HEK293T (cell line): ENCODE measurements around the gene CCDC32.

Experiments used
- CTCF ChIA-PET: fragments of 350-600 bp; formaldehyde crosslinking; extraction: SDS; loops from one replicate; lab custom pipeline; 2021; ENCODE audit warnings: antibody characterized with exemption, inconsistent platforms; lab: Yijun Ruan, JAX
- POLR2A ChIA-PET: fragments of 350-600 bp; formaldehyde crosslinking; extraction: SDS; loops from one replicate; lab custom pipeline; 2020; ENCODE audit warnings: antibody characterized with exemption, inconsistent platforms; lab: Yijun Ruan, JAX
- DNase-seq: peaks from one replicate; pipeline ENCODE4 v3.0.0; 2012; ENCODE audit warnings: mixed read lengths; ENCODE audit errors: extremely low spot score
- ARNT ChIP-seq: fragments of 450-650 bp; IDR thresholded peaks from 2 replicates; pipeline ENCODE4 v1.6.1; 2017; ENCODE audit warnings: mild to moderate bottlenecking
- BHLHE40 ChIP-seq: fragments of 450-650 bp; IDR thresholded peaks from 2 replicates; pipeline ENCODE4 v1.6.1; 2016; ENCODE audit warnings: mild to moderate bottlenecking, moderate library complexity, borderline replicate concordance
- CTBP1 ChIP-seq: fragments of 450-650 bp; IDR thresholded peaks from 2 replicates; pipeline ENCODE4 v1.6.1; 2016; ENCODE audit warnings: borderline replicate concordance
- ELF4 ChIP-seq: fragments of 450-650 bp; IDR thresholded peaks from 2 replicates; pipeline ENCODE4 v1.6.1; 2017; ENCODE audit warnings: antibody characterized with exemption
- FOXA1 ChIP-seq: fragments of 450-650 bp; IDR thresholded peaks from 2 replicates; pipeline ENCODE4 v1.6.1; 2016; ENCODE audit warnings: mild to moderate bottlenecking
- FOXK2 ChIP-seq: fragments of 450-650 bp; IDR thresholded peaks from 2 replicates; pipeline ENCODE4 v1.6.1; 2016; ENCODE audit warnings: mild to moderate bottlenecking
- FOXM1 ChIP-seq: fragments of 450-650 bp; IDR thresholded peaks from 2 replicates; pipeline ENCODE4 v1.6.1; 2017; ENCODE audit warnings: mild to moderate bottlenecking, borderline replicate concordance
- HDGF ChIP-seq: fragments of 450-650 bp; IDR thresholded peaks from 2 replicates; pipeline ENCODE4 v1.6.1; 2017; ENCODE audit warnings: antibody characterized with exemption, borderline replicate concordance
- L3MBTL2 ChIP-seq: fragments of 450-650 bp; conservative IDR thresholded peaks from 2 replicates; pipeline ENCODE4 v1.6.1; 2016; ENCODE audit warnings: mild to moderate bottlenecking
- LEF1 ChIP-seq: fragments of 450-650 bp; IDR thresholded peaks from 2 replicates; pipeline ENCODE4 v1.6.1; 2017; ENCODE audit warnings: mild to moderate bottlenecking, borderline replicate concordance
- NFRKB ChIP-seq: fragments of 450-650 bp; IDR thresholded peaks from 2 replicates; pipeline ENCODE4 v1.6.1; 2016; ENCODE audit warnings: mild to moderate bottlenecking, moderate library complexity
- SP1 ChIP-seq: fragments of 450-650 bp; IDR thresholded peaks from 2 replicates; pipeline ENCODE4 v1.6.1; 2017
- SUZ12 ChIP-seq: fragments of 450-650 bp; IDR thresholded peaks from 2 replicates; pipeline ENCODE4 v1.6.1; 2016; ENCODE audit warnings: mild to moderate bottlenecking
- TARDBP ChIP-seq: fragments of 450-650 bp; IDR thresholded peaks from 2 replicates; pipeline ENCODE4 v1.6.1; 2016
- ZNF384 ChIP-seq: fragments of 450-650 bp; IDR thresholded peaks from 2 replicates; pipeline ENCODE4 v1.6.1; 2016
- TF ChIP-seq, protein P1 (sequence below): fragments of 450-650 bp; IDR thresholded peaks from 2 replicates; pipeline ENCODE4 v1.6.1; 2016

CCDC32 gene

GRCh38 chr15:40545457-40545856 is 19.4 kb downstream of the CCDC32 start:
- CTCF ChIA-PET = no interaction called here
- POLR2A ChIA-PET = interaction anchor here (1.3 kb wide), 1 partner anchor 24 kb away, joined by 4 read pairs; the partner anchor contains the start of gene RPUSD2
- no peak for TF ChIP-seq ZNF384
- TF ChIP-seq NFRKB = no peak
- TF ChIP-seq TARDBP = no peak
- TF ChIP-seq ARNT = no peak
- TF ChIP-seq FOXK2 = no peak
- no peak for TF ChIP-seq ELF4
- TF ChIP-seq LEF1 = no peak
- no peak for TF ChIP-seq FOXA1
- TF ChIP-seq L3MBTL2 = no peak
- TF ChIP-seq, protein P1, sequence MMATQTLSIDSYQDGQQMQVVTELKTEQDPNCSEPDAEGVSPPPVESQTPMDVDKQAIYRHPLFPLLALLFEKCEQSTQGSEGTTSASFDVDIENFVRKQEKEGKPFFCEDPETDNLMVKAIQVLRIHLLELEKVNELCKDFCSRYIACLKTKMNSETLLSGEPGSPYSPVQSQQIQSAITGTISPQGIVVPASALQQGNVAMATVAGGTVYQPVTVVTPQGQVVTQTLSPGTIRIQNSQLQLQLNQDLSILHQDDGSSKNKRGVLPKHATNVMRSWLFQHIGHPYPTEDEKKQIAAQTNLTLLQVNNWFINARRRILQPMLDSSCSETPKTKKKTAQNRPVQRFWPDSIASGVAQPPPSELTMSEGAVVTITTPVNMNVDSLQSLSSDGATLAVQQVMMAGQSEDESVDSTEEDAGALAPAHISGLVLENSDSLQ = no peak
- TF ChIP-seq CTBP1 = no peak
- no peak for TF ChIP-seq HDGF
- TF ChIP-seq BHLHE40 = no peak
- no peak for DNase-seq

DNA sequence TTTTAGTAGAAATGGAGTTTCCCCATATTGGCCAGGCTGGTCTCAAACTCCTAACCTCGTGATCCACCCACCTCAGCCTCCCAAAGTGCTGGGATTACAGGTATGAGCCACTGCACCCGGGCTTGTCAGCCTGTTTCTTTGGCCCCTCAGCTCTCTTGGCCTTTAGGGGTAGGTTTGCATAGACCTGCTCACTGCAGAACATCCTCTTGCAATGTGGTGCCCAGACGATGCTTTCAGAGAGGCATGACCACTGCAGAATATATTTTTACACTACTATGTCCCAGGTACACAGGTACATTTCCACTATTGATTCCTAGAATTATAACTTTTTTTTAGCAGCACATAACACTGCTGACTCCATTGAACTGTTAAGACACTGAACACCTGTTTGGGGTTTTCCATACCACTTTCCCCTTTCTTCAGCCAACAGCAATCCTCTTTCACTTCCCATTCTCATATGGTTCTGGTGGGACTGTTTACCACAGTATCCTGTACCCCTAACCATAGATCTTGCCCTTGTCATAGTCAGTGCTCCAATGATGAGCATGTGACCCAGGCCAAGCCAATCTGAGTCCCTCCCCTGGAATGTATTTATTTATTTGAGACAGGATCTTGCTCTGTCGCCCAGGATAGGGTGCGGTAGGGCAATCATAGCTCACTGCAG is 21.1 kb downstream of the CCDC32 start:
- TF ChIP-seq L3MBTL2 = no peak
- no peak for TF ChIP-seq FOXM1
- no peak for TF ChIP-seq SUZ12
- POLR2A ChIA-PET = no interaction called here
- DNase-seq = no peak
- CTCF ChIA-PET = no interaction called here

DNA sequence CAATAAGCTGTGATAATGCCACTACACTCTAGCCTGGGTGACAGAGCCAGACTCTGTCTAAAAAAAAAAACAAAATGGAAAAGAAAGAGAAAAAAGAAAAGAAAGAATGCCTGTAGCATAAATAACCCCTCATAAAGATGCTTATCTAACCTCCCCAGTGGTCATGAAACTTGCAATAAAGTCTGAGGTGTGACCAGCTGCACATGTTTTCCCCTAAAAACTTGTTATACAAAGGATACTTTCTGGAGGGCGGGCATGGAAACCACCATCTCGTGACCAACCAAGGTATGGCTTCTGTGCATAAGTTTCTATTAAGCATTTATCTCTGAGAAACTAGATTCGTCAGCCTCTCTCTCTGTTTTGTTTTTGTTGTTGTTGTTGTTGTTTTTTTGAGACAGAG is 21.8 kb downstream of the CCDC32 start:
- ChIA-PET CTCF (no interaction called here), POLR2A (no interaction called here)
- DNase-seq = no peak
- TF ChIP-seq HDGF (no peak), LEF1 (no peak), FOXA1 (no peak), ARNT (no peak), FOXM1 (no peak), FOXK2 (no peak), SUZ12 (no peak), CTBP1 (no peak), ZNF384 (no peak), BHLHE40 (no peak), SP1 (no peak), TARDBP (no peak)
- TF ChIP-seq, protein P1 = no peak

DNA sequence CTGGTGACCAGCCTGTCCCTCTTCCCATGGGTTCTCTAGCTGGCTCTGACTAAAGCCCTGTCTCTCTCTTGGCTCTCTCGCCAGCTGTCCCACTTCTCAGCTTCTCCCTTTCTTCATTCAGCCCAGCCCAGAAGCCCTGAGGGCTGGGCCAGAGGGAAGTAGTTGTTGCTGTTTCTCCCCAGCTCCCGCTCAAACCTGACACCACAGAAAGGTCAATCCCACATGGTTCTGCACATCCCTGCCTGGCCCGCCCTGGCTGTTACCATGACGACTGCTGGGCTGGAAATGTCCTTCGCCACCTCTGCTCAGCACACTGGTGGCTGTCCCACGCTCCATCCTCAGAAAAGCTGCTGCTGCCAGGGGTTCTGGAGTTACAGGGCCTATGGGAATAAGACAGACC is 25.9 kb downstream of the CCDC32 start:
- TF ChIP-seq L3MBTL2 = no peak
- TF ChIP-seq FOXM1 = no peak
- ChIA-PET CTCF (no interaction called here), POLR2A (no interaction called here)
- no peak for DNase-seq

- POLR2A ChIA-PET = interaction anchor here (1.1 kb wide), 1 partner anchor 28 kb away, joined by 3 read pairs; the partner anchor contains the start of gene CCDC32
- CTCF ChIA-PET = no interaction called here
These were observed 28.3 kb downstream of the CCDC32 start for GRCh38 chr15:40536501-40536900.

DNA sequence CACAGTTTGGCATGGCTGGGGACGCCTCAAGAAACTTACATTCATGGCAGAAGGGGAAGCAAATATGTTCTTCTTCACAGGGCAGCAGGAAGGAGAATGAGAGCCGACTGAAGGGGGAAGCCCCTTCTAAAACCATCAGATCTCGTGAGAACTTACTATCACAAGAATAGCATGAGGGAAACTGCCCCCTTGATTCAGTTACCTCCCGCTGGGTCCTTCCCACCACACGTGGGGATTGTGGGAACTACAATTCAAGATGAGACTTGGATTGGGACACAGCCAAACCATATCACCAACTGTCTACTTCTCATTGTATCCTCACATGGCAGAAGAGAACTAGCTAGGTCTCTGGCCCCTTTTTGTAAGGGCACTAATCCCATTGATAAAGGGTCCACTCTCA is 30.5 kb downstream of the CCDC32 start:
- DNase-seq = no peak
- POLR2A ChIA-PET = no interaction called here
- TF ChIP-seq HDGF = no peak
- TF ChIP-seq ELF4 = no peak
- no peak for TF ChIP-seq ARNT
- TF ChIP-seq, protein P1 = no peak
- no peak for TF ChIP-seq FOXM1
- no peak for TF ChIP-seq SP1
- no peak for TF ChIP-seq L3MBTL2
- TF ChIP-seq SUZ12 = no peak
- no peak for TF ChIP-seq NFRKB
- no peak for TF ChIP-seq LEF1
- TF ChIP-seq TARDBP = no peak
- TF ChIP-seq BHLHE40 = no peak
- CTCF ChIA-PET = no interaction called here

More at GRCh38 chr15:40536501-40536900, 28.3 kb downstream of the CCDC32 start:
- TF ChIP-seq ELF4 (no peak), BHLHE40 (no peak), SUZ12 (no peak), NFRKB (no peak), L3MBTL2 (no peak), TARDBP (no peak), SP1 (no peak), FOXK2 (no peak), FOXA1 (no peak), FOXM1 (no peak), ZNF384 (no peak), LEF1 (no peak), HDGF (no peak), ARNT (no peak)
- DNase-seq = no peak
